Myocyte (in vitro differentiated cells): Measurements from ENCODE around the gene SPPL2B. TPM values are rescaled to one million over a fixed set of nuclear protein-coding genes. Genes with fewer than 3 reads are reported as not detected.
A peak's percentile ranks its signal among the peaks of the same experiment; 100 is the strongest.
"Not testable (repeated sequence)": the region's sequence is repeated elsewhere in the genome, so short reads cannot be mapped to it uniquely, and the experiment has no call there.

Experiments
- DNase-seq: peaks from one replicate; pipeline ENCODE4 v3.0.0-alpha.2; 2012; ENCODE audit warnings: low read depth
- total RNA-seq: library from RNA; depleted of rRNA; stranded (reverse); fragments of >200 nt; gene quantifications from 2 replicates; pipeline ENCODE4 v1.2.3, GENCODE V29; 2014

The SPPL2B gene
- total RNA-seq, 1 donor from 2014 or later = 36.1 TPM

- no peak for DNase-seq
These were observed 47.1 kb downstream of the SPPL2B start for GRCh38 chr19:2375353-2376121.

DNA sequence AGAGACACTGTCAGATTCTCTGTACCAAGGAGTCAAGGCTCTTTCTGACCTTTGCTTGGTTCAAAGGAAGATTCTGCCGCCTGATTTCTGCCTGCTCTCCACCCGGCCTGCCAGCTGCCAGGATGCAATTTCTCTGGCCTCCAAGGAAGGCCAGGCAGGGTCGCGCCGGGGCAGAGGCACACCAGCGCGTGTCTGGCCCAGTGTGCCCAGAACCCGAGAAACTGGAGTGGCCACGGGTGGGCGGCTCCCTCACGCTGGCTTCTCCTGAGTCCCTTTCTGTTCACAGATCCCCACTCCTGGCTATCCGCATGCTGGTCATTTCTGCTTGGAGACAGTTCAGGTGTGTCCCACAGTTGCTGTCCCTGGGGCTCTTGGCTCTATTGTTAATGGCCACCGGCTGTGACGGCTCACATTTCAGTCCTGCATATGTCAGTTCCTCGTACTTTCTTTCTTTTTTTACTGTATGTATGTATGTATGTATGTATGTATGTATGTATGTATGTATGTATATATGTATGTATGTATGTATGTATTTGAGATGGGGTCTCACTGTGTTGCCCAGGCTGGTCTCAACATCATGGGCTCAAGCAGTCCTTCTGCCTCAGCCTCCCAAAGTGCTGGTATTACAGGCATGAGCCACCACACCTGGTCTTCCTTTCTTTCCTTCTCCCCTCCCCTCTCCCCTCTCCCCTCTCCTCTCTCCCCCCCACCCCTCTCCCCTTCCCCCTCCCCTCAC lies 48.5 kb downstream of the SPPL2B start:
- no peak for DNase-seq

GRCh38 chr19:2380567-2380966 lies 52.1 kb downstream of the SPPL2B start:
- no peak for DNase-seq

- peak; percentile 35 for DNase-seq
These were observed 52.8 kb downstream of the SPPL2B start for GRCh38 chr19:2381148-2381820.

DNA sequence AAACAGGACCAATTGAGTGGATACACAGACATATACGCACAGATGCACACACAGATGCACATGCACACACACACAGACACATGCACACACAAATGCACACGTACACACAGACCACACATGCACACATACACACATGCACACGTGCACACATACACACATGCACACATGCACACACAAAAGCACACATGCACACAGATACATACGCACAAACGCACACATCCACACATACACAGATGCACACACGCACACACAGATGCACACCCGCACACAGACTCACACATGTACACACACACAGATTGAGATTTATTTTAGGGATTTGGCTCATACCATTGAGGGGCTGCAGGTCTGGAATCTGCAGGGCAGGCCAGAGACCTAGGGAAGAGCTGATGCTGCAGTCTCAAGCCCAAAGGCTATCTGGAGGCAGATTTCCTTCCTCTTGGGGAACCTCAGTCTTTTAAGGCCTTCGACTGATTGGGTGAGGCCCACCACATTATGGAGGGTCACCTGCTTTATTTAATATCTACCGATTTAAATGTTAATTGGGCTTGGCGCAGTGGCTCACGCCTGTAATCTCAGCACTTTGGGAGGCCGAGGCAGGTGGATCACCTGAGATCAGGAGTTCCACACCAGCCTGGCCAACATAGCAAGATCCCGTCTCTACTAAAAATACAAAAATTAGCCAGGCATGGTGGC lies 54.2 kb downstream of the SPPL2B start:
- no peak for DNase-seq

- peak; percentile 76 for DNase-seq
These were observed 56.7 kb downstream of the SPPL2B start for GRCh38 chr19:2385053-2385721.

DNA sequence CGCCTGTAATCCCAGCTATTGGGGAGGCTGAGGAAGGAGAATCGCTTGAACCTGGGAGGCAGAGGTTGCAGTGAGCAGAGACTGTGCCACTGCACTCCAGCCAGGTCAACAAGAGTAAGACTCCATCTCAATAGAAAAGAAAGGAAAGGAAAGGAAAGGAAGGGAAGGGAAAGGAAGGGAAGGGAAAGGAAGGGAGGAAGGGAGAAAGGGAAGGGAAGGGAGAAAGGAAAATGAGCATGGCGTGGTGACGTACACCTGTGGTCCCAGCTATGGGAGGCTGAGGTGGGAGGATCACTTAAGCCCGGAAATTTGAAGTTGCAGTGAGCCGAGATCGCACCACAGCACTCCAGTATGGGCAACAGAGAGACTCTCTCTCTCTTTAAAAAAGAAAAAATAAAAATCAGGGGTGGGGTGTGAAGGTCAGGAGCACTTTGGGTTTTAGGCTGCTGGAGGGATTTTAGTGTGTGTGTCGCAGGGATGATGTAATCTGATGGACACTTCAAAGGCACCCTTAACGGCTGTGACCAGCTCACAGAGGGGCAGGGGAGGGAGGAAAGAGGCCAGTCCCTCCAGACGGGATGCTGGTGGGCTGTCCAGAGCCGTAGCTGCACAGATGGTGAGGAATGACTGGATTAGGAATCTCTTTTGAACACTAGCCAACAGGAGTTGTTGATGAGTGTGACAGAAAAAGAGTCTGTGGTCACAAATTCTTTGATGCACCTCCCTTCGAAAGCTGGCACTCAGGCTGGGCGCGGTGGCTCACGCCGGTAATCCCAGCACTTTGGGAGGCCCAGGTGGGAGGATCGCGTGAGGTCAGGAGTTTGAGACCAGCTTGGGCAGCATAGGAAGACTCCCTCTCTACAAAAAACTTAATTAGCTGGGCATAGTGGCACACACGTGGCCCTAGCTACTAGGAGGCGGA lies 59.1 kb downstream of the SPPL2B start:
- DNase-seq = peak; percentile 20

GRCh38 chr19:2389594-2389993 lies 61.1 kb downstream of the SPPL2B start:
- DNase-seq = no peak

- peak; percentile 69 for DNase-seq
These were observed 62.7 kb downstream of the SPPL2B start for GRCh38 chr19:2391118-2391725.

DNA sequence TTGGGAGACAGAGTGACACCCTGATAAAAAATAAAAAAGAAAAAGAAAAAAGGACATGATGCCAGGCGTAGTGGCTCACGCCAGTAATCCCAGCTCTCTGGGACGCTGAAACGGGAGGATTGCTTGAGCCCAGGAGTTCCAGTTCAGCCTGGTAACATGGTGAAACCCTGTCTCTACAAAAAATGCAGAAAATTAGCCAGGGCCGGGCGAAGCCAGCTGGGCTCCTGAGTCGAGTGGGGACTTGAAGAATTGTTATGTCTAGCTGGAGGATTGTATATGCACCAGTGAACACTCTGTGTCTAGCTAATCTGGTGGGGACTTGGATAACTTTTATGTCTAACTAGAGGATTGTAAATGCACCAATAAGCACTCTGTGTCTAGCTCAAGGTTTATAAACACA lies 63.9 kb downstream of the SPPL2B start:
- no peak for DNase-seq

- DNase-seq = not testable (repeated sequence)
These were observed 64.4 kb downstream of the SPPL2B start for GRCh38 chr19:2392899-2393298.

- no peak for DNase-seq
These were observed 65.6 kb downstream of the SPPL2B start for GRCh38 chr19:2394054-2394441.

DNA sequence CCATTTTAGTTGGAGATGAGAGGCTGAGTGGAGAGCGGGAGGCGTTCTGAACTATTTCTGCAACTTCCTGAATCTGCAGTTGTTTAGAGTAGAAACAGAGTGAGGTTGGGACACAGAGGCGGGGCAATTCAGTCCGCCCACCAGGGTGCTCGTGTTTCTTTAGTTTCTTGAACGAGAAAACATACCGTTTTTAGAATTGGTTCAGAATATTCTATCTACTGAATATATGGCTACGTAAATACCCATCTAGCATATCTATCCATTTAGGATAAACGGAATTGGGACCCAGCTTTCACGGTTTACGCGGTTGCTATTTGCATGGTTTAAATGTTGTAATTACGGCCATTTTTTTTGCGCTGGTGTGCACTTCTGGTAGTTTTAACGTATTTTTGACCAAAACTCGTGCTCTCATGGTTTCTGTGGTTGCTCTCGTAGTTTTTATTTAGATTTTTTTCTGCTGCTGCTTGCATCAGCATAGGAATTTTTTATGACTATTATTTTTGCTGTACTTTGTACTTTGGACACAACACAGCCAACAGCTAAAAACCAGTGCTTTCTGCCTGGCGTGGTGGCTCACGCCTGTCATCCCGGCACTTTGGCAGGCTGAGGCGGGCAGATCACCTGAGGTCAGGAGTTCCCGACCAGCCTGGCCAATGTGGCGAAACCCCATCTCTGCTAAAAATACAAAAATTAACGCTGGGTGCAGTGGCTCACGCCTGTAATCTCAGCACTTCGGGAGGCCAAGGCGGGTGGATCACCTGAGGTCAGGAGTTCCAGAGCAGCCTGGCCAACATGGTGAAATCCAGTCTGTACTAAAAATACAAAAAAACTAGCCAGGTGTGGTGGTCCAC lies 66.2 kb downstream of the SPPL2B start:
- DNase-seq = no peak

DNA sequence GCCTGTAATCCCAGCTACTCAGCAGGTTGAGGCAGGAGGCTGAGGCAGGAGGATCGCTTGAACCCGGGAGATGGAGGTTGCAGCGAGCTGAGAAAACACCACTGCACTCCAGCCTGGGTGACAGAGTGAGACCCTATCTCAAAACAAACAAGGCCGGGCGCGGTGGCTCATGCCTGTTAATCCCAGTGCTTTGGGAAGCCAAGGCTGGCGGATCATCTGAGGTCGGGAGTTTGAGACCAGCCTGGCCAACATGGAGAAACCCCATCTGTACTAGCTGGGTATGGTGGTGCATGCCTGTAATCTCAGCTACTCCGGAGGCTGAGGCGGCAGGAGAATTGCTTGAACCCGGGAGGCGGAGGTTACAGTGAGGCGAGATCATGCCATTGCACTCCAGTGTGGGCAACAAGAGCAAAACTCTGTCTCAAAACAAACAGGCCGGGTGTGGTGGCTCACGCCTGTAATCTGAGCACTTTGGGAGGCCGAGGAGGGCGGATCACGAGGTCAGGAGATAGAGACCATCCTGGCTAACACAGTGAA lies 66.9 kb downstream of the SPPL2B start:
- not testable (repeated sequence) for DNase-seq

GRCh38 chr19:2397173-2397572 lies 68.7 kb downstream of the SPPL2B start:
- DNase-seq = not testable (repeated sequence)

DNA sequence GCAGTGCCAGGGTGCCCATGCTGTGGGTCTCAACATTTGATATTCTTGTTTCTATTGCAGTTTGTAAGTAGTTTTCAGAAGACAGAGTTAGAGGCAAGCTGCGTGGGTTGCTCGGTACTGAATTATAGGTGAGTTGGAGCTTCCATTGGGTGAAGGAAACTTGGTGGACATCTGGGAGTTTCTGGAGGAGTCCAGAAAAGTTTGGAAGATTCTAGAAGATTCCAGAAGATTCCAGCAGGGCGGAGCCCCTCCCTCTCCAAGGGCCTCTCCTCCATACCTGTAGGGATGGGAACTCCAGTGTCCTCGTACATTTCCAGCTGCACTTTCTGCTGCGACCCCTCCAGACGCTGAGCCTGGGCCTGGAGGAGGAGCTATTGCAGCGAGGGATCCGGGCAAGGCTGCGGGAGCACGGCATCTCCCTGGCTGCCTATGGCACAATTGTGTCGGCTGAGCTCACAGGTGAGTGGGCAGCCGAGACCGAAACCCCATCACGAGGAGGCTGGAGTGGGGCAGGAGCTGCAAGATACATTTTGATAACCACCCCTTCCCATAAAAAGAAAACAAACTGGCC lies 70.3 kb downstream of the SPPL2B start:
- no peak for DNase-seq

DNA sequence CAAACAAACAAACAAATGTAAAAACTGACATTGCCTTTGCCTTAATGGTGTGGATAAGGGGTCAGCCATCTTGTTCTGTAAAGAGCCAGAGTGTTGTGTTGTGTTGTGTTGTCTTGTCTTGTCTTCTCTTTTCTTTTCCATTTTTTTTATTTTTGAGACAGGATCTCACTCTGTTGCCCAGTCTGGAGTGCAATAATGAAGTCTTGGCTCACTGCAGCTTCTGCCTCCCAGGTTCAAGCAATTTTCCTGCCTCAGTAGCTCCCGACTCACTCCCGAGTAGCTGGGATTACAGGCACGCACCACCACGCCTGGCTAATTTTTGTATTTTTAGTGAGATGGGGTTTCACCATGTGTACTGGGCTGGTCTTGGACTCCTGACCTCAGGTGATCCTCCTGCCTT lies 71.1 kb downstream of the SPPL2B start:
- no peak for DNase-seq
